ENCODE data around the gene ANO3.

The ANO3 gene

GRCh38 chr11:26359055-26359454, 27.1 kb downstream of the ANO3 start:
- DNase-seq (ENCODE audit: low read depth), result no peak

DNA sequence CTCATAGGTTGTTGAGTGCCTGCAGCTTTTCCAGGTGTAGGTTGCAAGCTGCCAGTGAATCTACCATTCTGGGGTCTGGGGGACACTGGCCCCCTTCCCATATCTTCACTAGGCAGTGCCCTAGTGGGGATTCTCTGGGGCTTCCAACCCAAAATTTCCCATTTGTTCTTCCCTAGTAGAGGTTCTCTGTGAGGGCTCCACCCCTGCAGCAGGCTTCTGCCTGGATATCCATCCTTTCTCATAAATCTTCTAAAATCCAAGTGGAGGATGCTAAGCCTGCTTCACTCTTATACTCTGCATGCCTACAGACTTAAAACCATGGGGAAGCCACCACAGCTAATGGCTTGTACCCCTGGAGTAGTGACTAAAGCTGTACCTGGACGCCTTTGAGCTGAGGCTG, 33.4 kb downstream of the ANO3 start:
- DNase-seq (ENCODE audit: low read depth), result no peak

DNA sequence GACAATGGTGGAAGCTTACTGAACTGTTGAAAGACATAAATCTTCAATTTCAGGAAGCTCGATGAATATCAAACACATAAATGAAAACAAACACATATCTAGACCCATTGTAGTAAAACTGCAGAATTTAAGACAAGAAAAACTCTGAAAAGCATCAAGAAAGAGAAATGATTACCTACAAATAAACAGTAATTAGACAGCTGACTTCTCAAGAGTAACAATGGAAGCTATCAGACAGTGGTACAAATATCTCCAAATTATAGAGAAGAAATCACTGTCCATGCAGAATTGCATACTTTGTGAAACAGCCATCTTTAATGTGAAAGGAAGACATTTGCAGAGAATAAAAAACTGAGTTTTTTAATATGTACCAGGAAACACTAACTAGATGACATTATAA, 45.7 kb downstream of the ANO3 start:
- no peak for DNase-seq (ENCODE audit: low read depth)

GRCh38 chr11:26399336-26399735, 67.4 kb downstream of the ANO3 start:
- peak; percentile 23 for DNase-seq (ENCODE audit: low read depth)

- DNase-seq (ENCODE audit: low read depth), result no peak
These were observed 78.9 kb downstream of the ANO3 start for GRCh38 chr11:26410706-26411366.

GRCh38 chr11:26412955-26413354, 81.0 kb downstream of the ANO3 start:
- no peak for DNase-seq (ENCODE audit: low read depth)

DNA sequence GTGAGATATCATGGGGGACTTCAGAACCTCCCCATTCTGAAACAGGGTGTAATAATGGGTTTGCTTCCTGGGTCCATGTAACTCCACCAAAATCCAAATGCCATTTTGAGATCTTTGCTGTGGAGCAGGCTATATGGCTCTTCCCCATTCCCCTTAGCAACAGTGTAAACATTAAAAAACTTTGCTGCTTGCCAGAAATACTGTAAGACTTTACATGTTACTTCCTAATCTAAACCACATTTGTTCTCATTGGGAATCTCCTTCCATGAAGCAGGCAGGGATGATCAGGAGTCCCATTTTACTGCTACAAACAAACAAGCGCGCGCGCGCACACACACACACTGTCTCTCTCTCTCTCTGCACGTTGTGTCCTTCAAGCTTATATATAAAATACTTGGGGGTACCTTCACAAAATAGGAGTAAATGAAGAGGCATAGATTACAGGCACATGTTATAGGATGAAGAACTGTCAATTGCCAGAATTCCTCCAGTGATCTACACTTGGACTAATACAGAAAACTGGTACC, 86.5 kb downstream of the ANO3 start:
- peak; percentile 18 for DNase-seq (ENCODE audit: low read depth)

DNA sequence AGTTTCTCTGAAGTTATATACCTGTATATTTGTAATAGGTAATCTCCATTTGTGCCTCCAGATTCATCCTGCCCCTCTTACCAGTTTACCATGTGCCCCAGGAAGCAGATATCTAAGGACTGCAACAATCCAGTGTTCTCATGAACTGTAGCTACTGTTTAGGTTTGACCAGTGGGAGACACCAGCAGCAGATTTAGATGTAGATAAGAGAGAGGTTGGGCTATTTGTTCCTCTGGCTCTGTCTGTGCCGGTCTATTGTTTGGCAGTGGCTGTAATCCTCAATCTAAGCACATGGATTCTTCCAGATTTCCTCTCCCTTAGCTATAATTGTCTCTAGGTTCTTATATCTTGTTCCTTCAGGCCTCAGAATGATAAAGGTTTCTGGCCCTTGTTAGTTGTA, 88.4 kb downstream of the ANO3 start:
- no peak for DNase-seq (ENCODE audit: low read depth)

GRCh38 chr11:26424255-26424654, 92.3 kb downstream of the ANO3 start:
- DNase-seq (ENCODE audit: low read depth), result no peak

DNA sequence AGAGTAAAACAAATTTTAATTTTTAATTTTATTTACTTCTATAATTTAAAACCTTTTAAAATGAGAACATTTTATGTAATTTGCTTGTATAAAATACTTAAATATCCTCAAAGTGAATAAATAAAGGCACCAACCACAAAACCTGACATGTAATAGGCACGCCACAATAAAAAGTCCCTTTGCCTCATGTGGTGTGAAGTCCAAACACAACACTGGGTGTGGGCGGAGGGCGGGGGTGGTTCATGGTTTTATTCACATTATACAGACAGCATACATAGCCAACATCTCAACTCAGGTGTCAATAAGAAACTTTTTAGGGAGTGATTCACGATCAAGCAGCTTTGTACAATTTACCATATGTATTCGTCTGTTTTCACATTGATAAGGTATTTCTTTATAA, 107.9 kb downstream of the ANO3 start:
- no peak for DNase-seq (ENCODE audit: low read depth)

DNA sequence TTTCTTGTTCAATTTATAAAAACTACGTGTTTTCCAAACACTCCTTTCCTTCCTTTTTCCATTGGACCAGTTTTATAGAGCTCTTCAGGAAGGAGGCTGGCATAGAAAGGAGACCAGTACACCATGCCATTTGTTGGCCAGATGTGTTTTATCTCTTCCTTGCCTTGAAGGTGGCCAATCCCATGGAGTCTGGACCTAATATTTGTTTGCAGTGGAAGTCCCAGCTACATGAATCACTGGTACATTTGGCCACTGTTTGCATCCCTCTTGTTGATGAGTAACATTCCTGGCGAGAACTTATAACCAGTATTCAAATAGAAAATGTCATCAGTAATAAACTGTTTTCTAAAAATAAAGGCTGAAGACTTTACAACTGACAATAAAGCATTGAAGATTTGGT, 110.2 kb downstream of the ANO3 start:
- DNase-seq (ENCODE audit: low read depth), result peak; percentile 75

- no peak for DNase-seq (ENCODE audit: low read depth)
These were observed 111.7 kb downstream of the ANO3 start for GRCh38 chr11:26443617-26444016.

DNA sequence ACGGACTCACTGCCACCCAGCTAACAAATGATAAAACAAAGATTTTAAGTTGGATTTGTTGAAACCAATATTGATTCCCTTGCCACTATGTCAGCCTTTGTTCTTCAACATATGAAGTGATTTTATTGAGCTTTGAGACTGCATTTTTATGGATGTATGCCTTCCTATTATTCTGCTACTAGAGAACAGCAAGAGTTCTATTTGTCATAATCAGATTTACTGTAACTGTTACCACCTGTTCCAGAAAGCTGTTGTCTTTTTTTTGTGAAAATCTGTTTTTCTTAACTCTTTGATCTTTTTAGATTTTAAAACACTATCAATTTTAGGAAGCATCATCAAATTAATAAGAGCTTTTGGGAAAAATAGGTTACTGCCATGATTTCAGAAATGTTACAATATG, 125.7 kb downstream of the ANO3 start:
- no peak for DNase-seq (ENCODE audit: low read depth)

DNA sequence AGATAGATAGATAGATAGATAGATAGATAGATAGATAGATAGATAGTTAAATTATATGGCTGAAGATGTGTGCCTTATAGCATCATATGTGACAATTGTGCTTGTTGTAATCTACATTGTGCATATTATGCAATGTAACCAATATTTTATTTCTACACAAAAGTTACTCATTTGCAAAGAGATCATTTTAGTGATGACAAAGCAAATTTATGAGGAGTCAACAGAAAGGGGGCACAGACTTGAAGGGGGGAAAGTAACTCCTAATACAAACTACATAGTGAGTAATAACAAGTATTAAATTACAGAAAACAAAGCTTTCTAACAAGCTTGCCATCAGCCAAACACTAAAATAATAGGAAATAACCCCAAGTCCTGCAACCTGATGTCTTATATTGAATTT, 133.3 kb downstream of the ANO3 start:
- no peak for DNase-seq (ENCODE audit: low read depth)

DNA sequence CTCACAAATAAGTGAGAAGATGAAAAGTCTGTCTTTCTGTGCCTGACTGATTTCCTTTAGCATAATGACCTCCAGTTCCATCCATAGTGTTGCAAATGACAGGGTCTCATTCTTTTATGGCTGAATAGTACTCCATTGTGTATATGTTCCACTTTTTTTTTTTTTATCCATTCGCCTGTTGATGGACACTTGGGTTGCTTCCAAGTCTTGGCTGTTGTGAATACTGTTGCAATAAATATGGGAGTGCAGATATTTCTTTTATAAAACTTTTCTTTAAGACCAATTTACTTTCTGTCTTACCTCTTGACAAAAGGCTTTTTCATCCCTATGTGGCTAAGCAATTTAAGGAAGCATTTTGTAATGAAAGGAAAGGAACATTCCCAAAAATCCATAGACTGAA, 135.6 kb downstream of the ANO3 start:
- DNase-seq (ENCODE audit: low read depth), result no peak

- DNase-seq (ENCODE audit: low read depth), result no peak
These were observed 139.1 kb downstream of the ANO3 start for GRCh38 chr11:26470992-26471391.

- DNase-seq (ENCODE audit: low read depth), result no peak
These were observed 141.6 kb downstream of the ANO3 start for GRCh38 chr11:26473216-26474194.

DNA sequence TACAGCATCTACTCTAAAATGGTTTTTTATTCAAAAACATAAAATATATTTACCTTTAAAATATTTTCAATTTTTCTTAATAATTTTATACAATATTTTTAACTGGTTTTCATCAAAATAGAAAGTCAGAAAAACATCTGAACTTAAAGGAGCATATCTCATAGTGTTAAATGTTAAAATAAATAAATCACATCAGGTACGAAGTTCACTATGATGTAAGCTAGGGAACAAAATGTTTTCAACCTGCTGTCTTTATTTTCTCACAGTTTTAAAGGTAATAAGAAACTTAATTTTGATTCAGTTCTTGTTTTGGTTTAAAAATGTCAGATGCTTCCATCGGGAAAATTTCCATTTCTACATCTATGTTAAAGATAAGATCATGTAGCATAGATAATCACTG, 142.5 kb downstream of the ANO3 start:
- DNase-seq (ENCODE audit: low read depth), result no peak

DNA sequence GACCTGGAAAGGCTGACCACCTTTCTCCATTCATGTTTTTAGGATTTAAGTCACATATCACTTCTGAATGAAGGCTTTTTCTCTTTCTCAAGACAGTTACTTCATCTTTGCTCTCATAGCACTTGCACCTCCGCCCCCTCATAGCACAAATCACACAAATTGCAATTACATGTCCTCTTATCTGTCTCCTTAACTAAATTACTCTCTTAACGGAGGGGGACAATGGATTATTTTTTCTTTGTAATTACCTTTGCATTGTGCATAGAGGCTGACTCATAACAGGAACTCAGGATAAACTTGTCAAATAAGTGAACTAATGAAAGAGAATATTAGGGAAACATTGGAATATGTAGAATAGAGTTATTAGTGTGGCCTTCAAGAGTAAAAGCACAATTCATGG, 145.5 kb downstream of the ANO3 start:
- no peak for DNase-seq (ENCODE audit: low read depth)

- DNase-seq (ENCODE audit: low read depth), result no peak
These were observed 146.8 kb downstream of the ANO3 start for GRCh38 chr11:26478710-26479109.

- DNase-seq (ENCODE audit: low read depth), result no peak
These were observed 148.1 kb downstream of the ANO3 start for GRCh38 chr11:26480041-26480440.

- DNase-seq (ENCODE audit: low read depth), result peak; percentile 8
These were observed 151.2 kb downstream of the ANO3 start for GRCh38 chr11:26483108-26483507.

DNA sequence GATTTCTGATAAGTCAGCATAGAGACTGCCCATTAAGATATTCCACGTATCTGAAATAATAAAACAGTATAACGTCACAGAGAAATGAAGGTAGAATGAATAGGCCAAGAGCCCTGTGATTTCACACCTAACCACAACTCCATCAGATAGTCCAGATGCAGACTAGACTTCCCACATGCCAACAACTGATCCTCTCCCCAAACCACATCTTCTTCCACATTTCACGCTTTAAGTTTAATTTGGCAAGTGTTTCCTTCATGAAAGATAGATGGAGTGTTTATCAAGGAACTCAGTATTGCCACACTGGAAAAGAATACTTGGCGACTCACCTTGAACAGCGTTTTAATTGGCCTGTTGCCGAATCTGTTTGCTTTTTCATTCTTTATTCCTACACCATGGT, 158.6 kb downstream of the ANO3 start:
- no peak for DNase-seq (ENCODE audit: low read depth)

Data from fibroblast of the conjunctiva (primary cell).